Mesothelial cell of epicardium (in vitro differentiated cells): ENCODE measurements around the gene RNF207. TPM values are rescaled to one million over a fixed set of nuclear protein-coding genes. Genes with fewer than 3 reads are reported as not detected.
A peak's percentile ranks its signal among the peaks of the same experiment; 100 is the strongest.

Experiments used
- DNase-seq, 2 experiments: peaks; one replicate each; pipeline ENCODE4 v3.0.0; 2021; ENCODE audit warnings: low spot score in 2 of 2; ENCODE audit not compliant: unreplicated experiment in 2 of 2
- H3K27ac Mint-ChIP-seq: 2 replicates; pipeline ENCODE4 v1.8.0; 2021; ENCODE audit warnings: mixed read lengths
- H3K27me3 Mint-ChIP-seq: 2 replicates; pipeline ENCODE4 v1.8.0; 2021; ENCODE audit warnings: low read depth, mixed read lengths
- H3K36me3 Mint-ChIP-seq: 2 replicates; pipeline ENCODE4 v1.8.0; 2021; ENCODE audit warnings: mixed read lengths
- H3K4me1 Mint-ChIP-seq: 2 replicates; pipeline ENCODE4 v1.8.0; 2021; ENCODE audit warnings: mixed read lengths
- H3K4me3 Mint-ChIP-seq: 2 replicates; pipeline ENCODE4 v1.8.0; 2021; ENCODE audit warnings: mild to moderate bottlenecking, moderate library complexity, mixed read lengths
- H3K9me3 Mint-ChIP-seq: 2 replicates; pipeline ENCODE4 v1.8.0; 2021; ENCODE audit warnings: mixed read lengths
- total RNA-seq: library from RNA; stranded (reverse); gene quantifications from 3 replicates; pipeline ENCODE4 v1.2.1, GENCODE V29; 2021
- TF ChIP-seq, protein P1 (sequence below): fragments of 200-600 bp; sonication (generic); IDR thresholded peaks from one replicate; pipeline ENCODE4 v1.5.0; 2021; ENCODE audit warnings: antibody characterized with exemption; ENCODE audit not compliant: unreplicated experiment

RNF207 gene
- total RNA-seq, 1 donor from 2014 or later, result 481 TPM

- H3K9me3 Mint-ChIP-seq, result no peaks in the 10 kb centered on the region
- no peak overlapping the region for H3K27ac Mint-ChIP-seq
- peaks cover 10% of the 10 kb centered on the region for H3K4me1 Mint-ChIP-seq
- TF ChIP-seq, protein P1, sequence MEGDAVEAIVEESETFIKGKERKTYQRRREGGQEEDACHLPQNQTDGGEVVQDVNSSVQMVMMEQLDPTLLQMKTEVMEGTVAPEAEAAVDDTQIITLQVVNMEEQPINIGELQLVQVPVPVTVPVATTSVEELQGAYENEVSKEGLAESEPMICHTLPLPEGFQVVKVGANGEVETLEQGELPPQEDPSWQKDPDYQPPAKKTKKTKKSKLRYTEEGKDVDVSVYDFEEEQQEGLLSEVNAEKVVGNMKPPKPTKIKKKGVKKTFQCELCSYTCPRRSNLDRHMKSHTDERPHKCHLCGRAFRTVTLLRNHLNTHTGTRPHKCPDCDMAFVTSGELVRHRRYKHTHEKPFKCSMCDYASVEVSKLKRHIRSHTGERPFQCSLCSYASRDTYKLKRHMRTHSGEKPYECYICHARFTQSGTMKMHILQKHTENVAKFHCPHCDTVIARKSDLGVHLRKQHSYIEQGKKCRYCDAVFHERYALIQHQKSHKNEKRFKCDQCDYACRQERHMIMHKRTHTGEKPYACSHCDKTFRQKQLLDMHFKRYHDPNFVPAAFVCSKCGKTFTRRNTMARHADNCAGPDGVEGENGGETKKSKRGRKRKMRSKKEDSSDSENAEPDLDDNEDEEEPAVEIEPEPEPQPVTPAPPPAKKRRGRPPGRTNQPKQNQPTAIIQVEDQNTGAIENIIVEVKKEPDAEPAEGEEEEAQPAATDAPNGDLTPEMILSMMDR, result no peak
- no peaks in the 10 kb centered on the region for H3K27me3 Mint-ChIP-seq
- no peak overlapping the region for H3K4me3 Mint-ChIP-seq
- no peak for DNase-seq
- H3K36me3 Mint-ChIP-seq, result peaks cover 36% of the 10 kb centered on the region
Observed at GRCh38 chr1:6223617-6224016, 17.7 kb downstream of the RNF207 start.

- H3K4me3 Mint-ChIP-seq, result no peak overlapping the region
- H3K27me3 Mint-ChIP-seq, result no peaks in the 10 kb centered on the region
- peaks cover 34% of the 10 kb centered on the region for H3K36me3 Mint-ChIP-seq
- TF ChIP-seq, protein P1, result no peak
- no peak overlapping the region for H3K27ac Mint-ChIP-seq
- no peaks in the 10 kb centered on the region for H3K9me3 Mint-ChIP-seq
- H3K4me1 Mint-ChIP-seq, result peaks cover 10% of the 10 kb centered on the region
- no peak for DNase-seq
Observed at GRCh38 chr1:6224718-6225117, 18.8 kb downstream of the RNF207 start.

DNA sequence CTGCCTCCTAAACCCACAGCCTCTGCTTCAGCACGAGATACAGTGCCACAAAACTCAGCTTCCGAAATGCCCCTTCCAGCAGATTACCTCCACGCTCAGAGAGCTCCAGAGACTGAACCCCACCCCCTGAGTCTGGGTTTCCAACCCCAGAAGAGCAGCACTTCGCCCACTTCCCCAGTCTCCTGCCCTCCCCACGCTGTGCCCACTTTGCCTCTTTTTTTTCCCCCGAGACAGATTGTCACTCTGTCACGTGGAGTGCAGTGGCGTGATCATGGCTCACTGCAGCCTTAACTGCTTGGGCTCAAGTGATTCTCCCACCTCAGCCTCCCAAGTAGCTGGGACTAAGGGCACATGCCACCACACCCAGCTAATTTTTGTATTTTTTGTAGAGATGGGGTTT is 19.7 kb downstream of the RNF207 start:
- H3K9me3 Mint-ChIP-seq, result no peaks in the 10 kb centered on the region
- H3K27me3 Mint-ChIP-seq, result no peaks in the 10 kb centered on the region
- H3K4me3 Mint-ChIP-seq, result no peak overlapping the region
- peak overlapping the region; percentile 69 for H3K27ac Mint-ChIP-seq
- TF ChIP-seq, protein P1, result no peak
- no peak for DNase-seq
- H3K36me3 Mint-ChIP-seq, result peaks cover 29% of the 10 kb centered on the region
- peaks cover 3% of the 10 kb centered on the region for H3K4me1 Mint-ChIP-seq

GRCh38 chr1:6233376-6233775 is 27.5 kb downstream of the RNF207 start:
- Mint-ChIP-seq H3K27me3 (peaks cover 12% of the 10 kb centered on the region), H3K9me3 (no peaks in the 10 kb centered on the region), H3K27ac (no peak overlapping the region), H3K4me3 (no peak overlapping the region), H3K4me1 (peaks cover 11% of the 10 kb centered on the region), H3K36me3 (peaks cover 8% of the 10 kb centered on the region)
- TF ChIP-seq, protein P1, result no peak
- DNase-seq, result no peak

DNA sequence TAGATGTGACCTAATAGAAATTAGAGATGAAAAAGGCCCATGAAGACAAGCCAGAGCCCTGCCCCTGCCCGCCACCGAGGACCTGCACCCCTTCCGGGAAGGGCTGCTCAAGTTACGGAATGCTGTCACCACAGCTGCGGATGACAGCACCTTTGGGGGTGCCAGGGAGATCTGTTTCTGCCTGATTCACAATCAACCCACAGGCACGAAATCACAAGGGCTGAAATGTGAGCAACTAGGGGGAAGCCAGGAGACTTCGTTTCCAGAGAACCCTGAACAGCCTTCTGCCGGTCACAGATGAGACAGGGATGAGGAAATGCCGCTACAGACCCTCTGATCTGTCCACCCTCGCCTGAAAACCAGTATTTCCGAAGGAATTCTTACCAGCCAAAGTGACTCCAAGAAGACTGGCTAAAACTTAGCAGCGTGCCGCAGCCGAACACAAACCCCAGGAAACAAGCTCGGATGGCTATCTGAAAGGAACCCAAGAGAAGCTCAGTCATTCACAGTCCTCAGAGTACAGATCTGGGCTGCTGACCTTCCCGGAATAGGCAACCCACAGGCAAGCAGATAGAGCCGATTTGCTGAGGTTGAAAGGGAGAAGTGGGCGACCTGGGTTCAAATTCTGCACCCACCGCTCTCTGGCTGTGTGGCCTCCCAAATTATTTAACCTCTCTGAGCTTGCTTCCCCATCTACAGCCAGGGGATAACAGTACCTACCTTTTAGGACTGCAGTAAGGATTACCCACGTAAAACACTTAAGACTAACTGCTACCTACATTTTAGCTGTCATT is 28.8 kb downstream of the RNF207 start:
- Mint-ChIP-seq H3K4me1 (peaks cover 11% of the 10 kb centered on the region), H3K27me3 (peaks cover 25% of the 10 kb centered on the region)
- DNase-seq, result no peak

More for the DNA sequence above, 28.8 kb downstream of the RNF207 start:
- Mint-ChIP-seq H3K9me3 (no peaks in the 10 kb centered on the region), H3K27ac (peak overlapping the region; percentile 75), H3K36me3 (peaks cover 8% of the 10 kb centered on the region), H3K4me3 (peak overlapping the region; percentile 85)
- TF ChIP-seq, protein P1, result no peak
